HG03439 (cell line): ENCODE data around the gene SCP2.

Experiments used
- ATAC-seq: cut with Tn5 transposase; IDR thresholded peaks from one replicate; pipeline ENCODE4 v1.9.1; 2021; ENCODE audit warnings: mild to moderate bottlenecking, moderate library complexity; ENCODE audit not compliant: unreplicated experiment

SCP2 gene

DNA sequence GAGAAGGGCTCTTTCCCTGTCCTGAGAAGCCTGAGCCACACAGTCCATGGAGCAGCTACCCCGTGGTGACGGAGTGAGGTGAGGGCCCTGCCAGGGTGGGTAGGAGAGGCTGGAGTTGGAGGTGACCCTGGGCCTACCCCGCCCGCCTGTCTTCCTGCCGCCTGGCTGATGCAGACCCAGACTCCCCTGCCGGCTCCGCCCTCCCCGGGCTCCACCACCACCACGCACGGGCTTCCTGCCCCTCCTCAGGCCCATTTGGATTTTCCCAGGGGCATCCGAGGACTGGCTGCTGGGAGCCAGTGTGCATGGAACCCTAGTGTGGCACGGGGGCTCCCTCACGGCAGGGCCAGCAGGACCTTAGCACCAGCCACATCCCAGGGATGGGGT is 167.4 kb downstream of the SCP2 start:
- ATAC-seq = no peak
